GM23248 (cell line): ENCODE data around the gene CHGA.

Experiments used
- EZH2 ChIP-seq: fragments of 200-600 bp; sonication (generic); IDR thresholded peaks from 2 replicates; pipeline ENCODE4 v1.6.1; 2018; ENCODE audit warnings: antibody characterized with exemption, mild to moderate bottlenecking; ENCODE audit not compliant: insufficient read depth, poor library complexity, severe bottlenecking
- EZH2phosphoT487 ChIP-seq: fragments of 200-600 bp; sonication (generic); IDR thresholded peaks from 2 replicates; pipeline ENCODE4 v1.6.1; 2018; ENCODE audit warnings: antibody characterized with exemption, moderate library complexity, mild to moderate bottlenecking, low read depth; ENCODE audit not compliant: insufficient read depth

GRCh38 chr14:92903359-92903758 is 19.6 kb upstream of the CHGA start:
- TF ChIP-seq EZH2phosphoT487 (no peak), EZH2 (no peak)
